ENCODE measurements around the gene TAF1B.

GRCh38 chr2:9967053-9967775 is 123.9 kb downstream of the TAF1B start:
- TF ChIP-seq, protein P1, sequence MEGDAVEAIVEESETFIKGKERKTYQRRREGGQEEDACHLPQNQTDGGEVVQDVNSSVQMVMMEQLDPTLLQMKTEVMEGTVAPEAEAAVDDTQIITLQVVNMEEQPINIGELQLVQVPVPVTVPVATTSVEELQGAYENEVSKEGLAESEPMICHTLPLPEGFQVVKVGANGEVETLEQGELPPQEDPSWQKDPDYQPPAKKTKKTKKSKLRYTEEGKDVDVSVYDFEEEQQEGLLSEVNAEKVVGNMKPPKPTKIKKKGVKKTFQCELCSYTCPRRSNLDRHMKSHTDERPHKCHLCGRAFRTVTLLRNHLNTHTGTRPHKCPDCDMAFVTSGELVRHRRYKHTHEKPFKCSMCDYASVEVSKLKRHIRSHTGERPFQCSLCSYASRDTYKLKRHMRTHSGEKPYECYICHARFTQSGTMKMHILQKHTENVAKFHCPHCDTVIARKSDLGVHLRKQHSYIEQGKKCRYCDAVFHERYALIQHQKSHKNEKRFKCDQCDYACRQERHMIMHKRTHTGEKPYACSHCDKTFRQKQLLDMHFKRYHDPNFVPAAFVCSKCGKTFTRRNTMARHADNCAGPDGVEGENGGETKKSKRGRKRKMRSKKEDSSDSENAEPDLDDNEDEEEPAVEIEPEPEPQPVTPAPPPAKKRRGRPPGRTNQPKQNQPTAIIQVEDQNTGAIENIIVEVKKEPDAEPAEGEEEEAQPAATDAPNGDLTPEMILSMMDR (IDR thresholded peaks at IDR 0.05; ENCODE audit: extremely low read depth in 1 of 2, insufficient read depth in 1 of 2, low read depth in 1 of 2, low read length in 2 of 2) = no peak
- TF ChIP-seq FOS (IDR thresholded peaks at IDR 0.05; ENCODE audit: borderline replicate concordance, insufficient read depth, low read length) (no peak), EZH2 (IDR thresholded peaks at IDR 0.05; ENCODE audit: borderline replicate concordance, low read depth, low read length, severe bottlenecking) (no peak), POLR2A (IDR thresholded peaks at IDR 0.05; ENCODE audit: low read depth, low read length) (no peak), POLR2AphosphoS5 (IDR thresholded peaks at IDR 0.05; ENCODE audit: insufficient read depth, low read depth, low read length) (no peak), JUN (IDR thresholded peaks at IDR 0.05; ENCODE audit: borderline replicate concordance, insufficient read depth, insufficient read length, low read depth) (no peak)
- TF ChIP-seq, protein P2, sequence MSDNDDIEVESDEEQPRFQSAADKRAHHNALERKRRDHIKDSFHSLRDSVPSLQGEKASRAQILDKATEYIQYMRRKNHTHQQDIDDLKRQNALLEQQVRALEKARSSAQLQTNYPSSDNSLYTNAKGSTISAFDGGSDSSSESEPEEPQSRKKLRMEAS (IDR thresholded peaks at IDR 0.05; ENCODE audit: insufficient read depth, insufficient read length) = no peak

All from endothelial cell of umbilical vein (primary cell).